ENCODE results near the gene VWF. TPM values are rescaled to one million over a fixed set of nuclear protein-coding genes. Genes with fewer than 3 reads are reported as not detected.

Gene VWF
- total and polyA plus RNA-seq, 2 of the 13 experiments (the other 11 are each of a cell fraction or from before 2014, with no cell fraction given): 0.20 to 0.25 TPM

- TF ChIP-seq ZNF460 (CRISPR knock-in tag; IDR thresholded peaks at IDR 0.05; ENCODE audit: borderline replicate concordance) (no peak), KDM2A (CRISPR knock-in tag; IDR thresholded peaks at IDR 0.05; ENCODE audit: borderline replicate concordance, low read depth) (no peak), DRAP1 (CRISPR knock-in tag; IDR thresholded peaks at IDR 0.05) (no peak), SMAD9 (CRISPR knock-in tag; IDR thresholded peaks at IDR 0.05) (no peak), ZNF121 (CRISPR knock-in tag; IDR thresholded peaks at IDR 0.05) (no peak), ZNF501 (CRISPR knock-in tag; IDR thresholded peaks at IDR 0.05) (no peak), ATM (IDR thresholded peaks at IDR 0.05; ENCODE audit: borderline replicate concordance) (no peak), ZBTB37 (CRISPR knock-in tag; IDR thresholded peaks at IDR 0.05) (no peak), NBN (conservative IDR thresholded peaks at IDR 0.05) (no peak)
Measured at GRCh38 chr12:6084261-6084968, 40.1 kb downstream of the VWF start (continued).

- H4K20me1 ChIP-seq (ENCODE audit: insufficient read depth, low read length): no peaks in the 10 kb centered on the region
- no peak overlapping the region for H3K9ac ChIP-seq (ENCODE audit: insufficient read depth, low read depth, low read length)
- 31% methylated on average over 4 of the region's 4 CpGs for WGBS (ENCODE audit: low lambda C conversion rate)
- H3K4me2 ChIP-seq (ENCODE audit: low read depth, low read length): no peak overlapping the region
- FAIRE-seq: no peak
- peaks cover 3 to 13% of the 10 kb centered on the region in 2 experiments; a peak in 2 of 5 replicates for H3K27me3 ChIP-seq (ENCODE audit: control insufficient read depth in 1 of 2, insufficient read depth in 2 of 2, low read length in 2 of 2)
- no peak for DNase-seq (ENCODE audit: low spot score)
- no TSS peak for BruUV-seq (replicated peaks)
- in situ Hi-C loops (cut with HindIII; ENCODE audit: extremely low pct_ligation_motif_present, low pct_unique_long_range_greater_than_20kb): no loop called here
- no peak overlapping the region for H2AFZ ChIP-seq (ENCODE audit: low read length)
- no peak overlapping the region for H3K27ac ChIP-seq (ENCODE audit: extremely low read length, insufficient read depth, low read length)
- H3K4me1 ChIP-seq (ENCODE audit: insufficient read depth, low read length): peaks cover 19% of the 10 kb centered on the region
- H3K4me3 ChIP-seq (replicated peaks in 1 of 3; ENCODE audit: insufficient read depth in 1 of 3, low read depth in 2 of 3, low read length in 3 of 3): no peak overlapping the region
- intact Hi-C loops (cut with micrococcal nuclease; ENCODE audit: unreplicated experiment): no loop called here
- no peaks in the 10 kb centered on the region for H3K79me2 ChIP-seq (ENCODE audit: insufficient read depth, low read length)
- ATAC-seq: no peak
- POLR2A ChIA-PET: no interaction called here
- TF ChIP-seq ATF1 (CRISPR knock-in tag; IDR thresholded peaks at IDR 0.05): no peak
- TF ChIP-seq ATF4 (CRISPR knock-in tag; IDR thresholded peaks at IDR 0.05): no peak
- CTCF ChIA-PET (ENCODE audit: low intra/inter-chr PET ratio, low total read pairs): no interaction called here
- H3K9me3 ChIP-seq (ENCODE audit: low read length): no peaks in the 10 kb centered on the region
- H3K36me3 ChIP-seq (replicated peaks in 1 of 2; ENCODE audit: control insufficient read depth in 1 of 2, insufficient read depth in 2 of 2, low read length in 2 of 2): no peaks in the 10 kb centered on the region
Measured at GRCh38 chr12:6083601-6084000, 40.9 kb downstream of the VWF start.

All from HepG2 (cell line).